ENCODE results near the gene AMIGO3. TPM values are rescaled to one million over a fixed set of nuclear protein-coding genes. Genes with fewer than 3 reads are reported as not detected.
"Not testable (repeated sequence)": the region's sequence is repeated elsewhere in the genome, so short reads cannot be mapped to it uniquely, and the experiment has no call there.

Gene AMIGO3
- total RNA-seq, 1 experiment from 2014 or later = not detected

GRCh38 chr3:49686769-49687423 lies 32.6 kb downstream of the AMIGO3 start:
- CTCF ChIA-PET; H3K27me3 Mint-ChIP-seq (ENCODE audit: insufficient read depth, unreplicated experiment); H3K9me3 Mint-ChIP-seq (ENCODE audit: unreplicated experiment); POLR2A ChIA-PET; H3K27me3 ChIP-seq (replicated peaks; ENCODE audit: control insufficient read depth, insufficient read depth, low read length); H3K9me3 ChIP-seq; H3K36me3 ChIP-seq (ENCODE audit: control insufficient read depth, insufficient read depth, low read length); H3K27ac Mint-ChIP-seq (ENCODE audit: unreplicated experiment); BruUV-seq (replicated peaks); H3K4me1 ChIP-seq; intact Hi-C loops (cut with micrococcal nuclease; ENCODE audit: unreplicated experiment): not testable (repeated sequence)
- peaks cover 11% of the 10 kb centered on the region for H3K4me1 Mint-ChIP-seq (ENCODE audit: low read depth, unreplicated experiment)
- peak overlapping the region; percentile 35 for H3K4me3 Mint-ChIP-seq (ENCODE audit: unreplicated experiment)
- DNase-seq = peak; percentile 63 to 73
- H3K4me3 ChIP-seq (ENCODE audit: low read depth, low read length) = peak overlapping the region; percentile 16
- H3K36me3 Mint-ChIP-seq (ENCODE audit: insufficient read depth, unreplicated experiment) = peaks cover 62% of the 10 kb centered on the region

DNA sequence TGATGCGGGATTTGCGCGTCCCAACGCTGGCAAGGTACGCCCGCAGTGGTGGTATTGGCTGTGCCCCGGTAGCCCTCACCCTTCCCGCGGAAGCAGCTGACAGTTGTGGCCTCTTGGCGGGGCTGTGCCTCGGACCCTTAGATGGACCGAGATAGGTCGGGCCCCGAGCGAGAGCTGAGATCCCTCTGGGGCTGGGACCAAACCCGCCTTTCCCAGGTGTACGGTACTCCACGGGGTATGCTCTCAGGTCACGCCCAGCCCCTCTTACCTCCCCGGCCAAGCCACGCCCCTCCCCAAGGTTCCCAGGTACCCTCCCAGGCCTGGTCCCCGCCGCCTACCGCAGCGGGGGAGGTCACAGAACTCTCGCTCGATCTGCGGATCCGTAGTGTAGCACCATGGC lies 33.1 kb downstream of the AMIGO3 start:
- H3K9me3 Mint-ChIP-seq (ENCODE audit: unreplicated experiment); BruUV-seq (replicated peaks); POLR2A ChIA-PET; H3K27ac Mint-ChIP-seq (ENCODE audit: unreplicated experiment); intact Hi-C loops (cut with micrococcal nuclease; ENCODE audit: unreplicated experiment); H3K27me3 ChIP-seq (replicated peaks; ENCODE audit: control insufficient read depth, insufficient read depth, low read length); H3K27me3 Mint-ChIP-seq (ENCODE audit: insufficient read depth, unreplicated experiment); CTCF ChIA-PET; H3K4me3 Mint-ChIP-seq (ENCODE audit: unreplicated experiment); H3K4me1 ChIP-seq; H3K9me3 ChIP-seq; H3K36me3 ChIP-seq (ENCODE audit: control insufficient read depth, insufficient read depth, low read length): not testable (repeated sequence)
- peak overlapping the region; percentile 10; the same call in 1 of the 2 replicates for H3K4me3 ChIP-seq (ENCODE audit: low read depth, low read length)
- H3K4me1 Mint-ChIP-seq (ENCODE audit: low read depth, unreplicated experiment) = peaks cover 11% of the 10 kb centered on the region
- peaks cover 62% of the 10 kb centered on the region for H3K36me3 Mint-ChIP-seq (ENCODE audit: insufficient read depth, unreplicated experiment)
- peak in 1 of 2 experiments; percentile 56 for DNase-seq

- H3K9me3 ChIP-seq; BruUV-seq (replicated peaks); H3K27ac Mint-ChIP-seq (ENCODE audit: unreplicated experiment); H3K4me1 ChIP-seq; H3K9me3 Mint-ChIP-seq (ENCODE audit: unreplicated experiment); H3K36me3 ChIP-seq (ENCODE audit: control insufficient read depth, insufficient read depth, low read length); H3K4me3 Mint-ChIP-seq (ENCODE audit: unreplicated experiment); intact Hi-C loops (cut with micrococcal nuclease; ENCODE audit: unreplicated experiment); H3K27me3 ChIP-seq (replicated peaks; ENCODE audit: control insufficient read depth, insufficient read depth, low read length); H3K4me3 ChIP-seq (ENCODE audit: low read depth, low read length); CTCF ChIA-PET; H3K27me3 Mint-ChIP-seq (ENCODE audit: insufficient read depth, unreplicated experiment); DNase-seq: not testable (repeated sequence)
- POLR2A ChIA-PET = interaction anchor here (0.6 kb wide), 1 partner anchor 567 kb away, joined by 3 read pairs; no protein-coding TSS in a partner anchor
- Mint-ChIP-seq H3K36me3 (ENCODE audit: insufficient read depth, unreplicated experiment) (peaks cover 62% of the 10 kb centered on the region), H3K4me1 (ENCODE audit: low read depth, unreplicated experiment) (peaks cover 11% of the 10 kb centered on the region)
These were observed 33.6 kb downstream of the AMIGO3 start for GRCh38 chr3:49685846-49686245.

GRCh38 chr3:49685103-49685502 lies 34.4 kb downstream of the AMIGO3 start:
- H3K27me3 Mint-ChIP-seq (ENCODE audit: insufficient read depth, unreplicated experiment); CTCF ChIA-PET; H3K4me3 ChIP-seq (ENCODE audit: low read depth, low read length); DNase-seq; intact Hi-C loops (cut with micrococcal nuclease; ENCODE audit: unreplicated experiment); H3K27ac Mint-ChIP-seq (ENCODE audit: unreplicated experiment); H3K9me3 Mint-ChIP-seq (ENCODE audit: unreplicated experiment); H3K9me3 ChIP-seq; H3K4me3 Mint-ChIP-seq (ENCODE audit: unreplicated experiment); POLR2A ChIA-PET; BruUV-seq (replicated peaks); H3K4me1 ChIP-seq; H3K4me1 Mint-ChIP-seq (ENCODE audit: low read depth, unreplicated experiment); H3K27me3 ChIP-seq (replicated peaks; ENCODE audit: control insufficient read depth, insufficient read depth, low read length); H3K36me3 ChIP-seq (ENCODE audit: control insufficient read depth, insufficient read depth, low read length): not testable (repeated sequence)
- H3K36me3 Mint-ChIP-seq (ENCODE audit: insufficient read depth, unreplicated experiment) = peaks cover 61% of the 10 kb centered on the region

GRCh38 chr3:49684453-49684852 lies 35.0 kb downstream of the AMIGO3 start:
- H3K9me3 ChIP-seq; H3K4me3 ChIP-seq (ENCODE audit: low read depth, low read length); H3K4me1 ChIP-seq; H3K9me3 Mint-ChIP-seq (ENCODE audit: unreplicated experiment); POLR2A ChIA-PET; H3K36me3 ChIP-seq (ENCODE audit: control insufficient read depth, insufficient read depth, low read length); intact Hi-C loops (cut with micrococcal nuclease; ENCODE audit: unreplicated experiment); H3K27me3 ChIP-seq (replicated peaks; ENCODE audit: control insufficient read depth, insufficient read depth, low read length); H3K4me1 Mint-ChIP-seq (ENCODE audit: low read depth, unreplicated experiment); H3K27ac Mint-ChIP-seq (ENCODE audit: unreplicated experiment); BruUV-seq (replicated peaks); CTCF ChIA-PET; H3K27me3 Mint-ChIP-seq (ENCODE audit: insufficient read depth, unreplicated experiment); H3K4me3 Mint-ChIP-seq (ENCODE audit: unreplicated experiment); DNase-seq: not testable (repeated sequence)
- peaks cover 55% of the 10 kb centered on the region for H3K36me3 Mint-ChIP-seq (ENCODE audit: insufficient read depth, unreplicated experiment)

Data from Caco-2 (cell line).